Pancreas (tissue), 10 donors: ENCODE measurements around the gene PLSCR4. TPM values are rescaled to one million over a fixed set of nuclear protein-coding genes. Genes with fewer than 3 reads are reported as not detected.
A peak's percentile ranks its signal among the peaks of the same experiment; 100 is the strongest.

Source experiments
- ATAC-seq, 4 donors: fragments of 200-7000 bp; cut with Tn5 transposase; one replicate each; pipeline versions ENCODE4 v1.8.0 to v1.9.1; 2020; ENCODE audit warnings: mild to moderate bottlenecking in 4 of 4, moderate library complexity in 4 of 4
- DNase-seq, 6 donors: peaks; one replicate each; pipeline ENCODE4 v3.0.0-alpha.2; 2020
- FAIRE-seq: peaks from 2 replicates; lab custom pipeline; 2012; peaks lifted over from hg19 to GRCh38; lab: Jason Lieb, UNC
- H3K27ac ChIP-seq, 4 donors: fragments of 200-600 bp; sonication (generic); 1 replicate in 3 of 4; 2 replicates in 1 of 4; pipeline versions ENCODE4 v1.5.0 to v1.8.0; 2020
- H3K27me3 ChIP-seq, 4 donors: fragments of 200-600 bp; one replicate each; pipeline ENCODE4 v1.8.0; 2021
- H3K36me3 ChIP-seq, 3 donors: fragments of 200-600 bp; sonication (generic) in 1 of 3; one replicate each; pipeline versions ENCODE4 v1.5.0 to v1.8.0; 2020 to 2021
- H3K4me1 ChIP-seq, 3 donors: fragments of 200-600 bp; one replicate each; pipeline ENCODE4 v1.8.0; 2021
- H3K4me3 ChIP-seq, 4 donors: fragments of 200-600 bp; sonication (generic) in 2 of 4; one replicate each; pipeline versions ENCODE4 v1.5.0 to v1.8.0; 2020 to 2021
- H3K9me3 ChIP-seq, 4 donors: fragments of 200-600 bp; one replicate each; pipeline ENCODE4 v1.8.0; 2021
- CTCF ChIP-seq, 4 donors: fragments of 200-600 bp; sonication (generic) in 3 of 4; IDR thresholded peaks; one replicate each; pipeline versions ENCODE4 v1.5.0 to v1.8.0; 2021; ENCODE audit warnings: antibody characterized with exemption in 4 of 4
- WGBS, 2 donors: extraction: QIAGEN DNeasy Blood & Tissue Kit; methylation state at CpG; one replicate each; pipeline ENCODE4 v1.1.7; 2013; 5-methylcytosine and 5-hydroxymethylcytosine counted together
- intact Hi-C, 3 donors: fragments of 100-400 bp; cut with DNase I; formaldehyde crosslinking; loops; one replicate each; pipeline versions ENCODE4 v1.11.1 to v1.14.2; 2022
- polyA plus RNA-seq, 2 donors: library from polyadenylated mRNA; stranded (reverse); fragments of 200-250 nt; gene quantifications; one replicate each; pipeline ENCODE4 v1.2.3, GENCODE V29; 2013
- total RNA-seq, 6 donors: library from RNA; stranded (reverse); fragmentation: NEBNext Ultra II Directional in 4 of 6; extraction: Animal tissue kit (Norgen Biotek cat#: 25700) in 4 of 6; gene quantifications; one replicate each; pipeline versions ENCODE4 v1.2.1 to v1.2.4, GENCODE V29; 2021 to 2023
- donor health status: healthy with polysubstance abuse.
- donor health status: DM: no; HTN: no; CAD: no; lungs with moderate emphysema.
- donor health status: DM: no; HTN: no; CAD: no.
- donor health status: control.
- donor health status: control.
- donor health status: Bipolar disorder and iron deficiency.
- donor health status: DM: yes; HTN: yes; CAD: no.
- donor health status: DM: no; HTN: no; CAD: no.
- donor health status: DM: no; HTN: no; CAD: no.
- donor health status: DM: yes; HTN: yes; CAD: no.

The PLSCR4 gene
- total and polyA plus RNA-seq, 8 donors, result 5.6 to 28.2 (median 12.7) TPM

GRCh38 chr3:146279013-146279412 lies 28.1 kb upstream of the PLSCR4 start:
- Histone ChIP-seq H3K36me3 (no peaks in the 10 kb centered on the region), H3K4me1 (peaks cover 0 to 3% (median 0%) of the 10 kb centered on the region in 3 donors), H3K27ac (no peak overlapping the region), H3K4me3 (no peak overlapping the region), H3K9me3 (no peaks in the 10 kb centered on the region), H3K27me3 (no peaks in the 10 kb centered on the region)
- ATAC-seq, result no peak
- WGBS, 2 donors, result 85 to 88% methylated on average over 2 of the region's 2 CpGs
- TF ChIP-seq CTCF (IDR thresholded peaks at IDR 0.05), result no peak
- no peak for DNase-seq
- intact Hi-C loops, result no loop called here
- FAIRE-seq, result no peak

- FAIRE-seq, result no peak
- H3K4me3 ChIP-seq, result no peak overlapping the region
- WGBS, 2 donors, result 84 to 92% methylated on average over 2 of the region's 2 CpGs
These were observed 27.2 kb upstream of the PLSCR4 start for GRCh38 chr3:146277953-146278631.

GRCh38 chr3:146275476-146275875 lies 24.6 kb upstream of the PLSCR4 start:
- 88 to 92% methylated on average over 3 of the region's 3 CpGs for WGBS, 2 donors
- FAIRE-seq (no peak), ATAC-seq (no peak), DNase-seq (no peak)
- H3K27ac ChIP-seq, result peak overlapping the region in 1 of 4 donors; percentile 30
- peaks cover 0 to 3% (median 0%) of the 10 kb centered on the region in 3 donors for H3K4me1 ChIP-seq
- intact Hi-C loops, result no loop called here
- no peak for TF ChIP-seq CTCF (IDR thresholded peaks at IDR 0.05)
- H3K27me3 ChIP-seq, result no peaks in the 10 kb centered on the region
- no peaks in the 10 kb centered on the region for H3K9me3 ChIP-seq
- H3K4me3 ChIP-seq, result no peak overlapping the region
- no peaks in the 10 kb centered on the region for H3K36me3 ChIP-seq

More at GRCh38 chr3:146277953-146278631, 27.2 kb upstream of the PLSCR4 start:
- no peaks in the 10 kb centered on the region for H3K36me3 ChIP-seq
- intact Hi-C loops, result no loop called here
- TF ChIP-seq CTCF (IDR thresholded peaks at IDR 0.05), result no peak
- ATAC-seq, result peak in 3 of 4 donors; percentile 24 to 63 (median 32)
- H3K4me1 ChIP-seq, result peaks cover 0 to 3% (median 0%) of the 10 kb centered on the region in 3 donors
- no peak overlapping the region for H3K27ac ChIP-seq
- H3K27me3 ChIP-seq, result no peaks in the 10 kb centered on the region
- H3K9me3 ChIP-seq, result no peaks in the 10 kb centered on the region
- no peak for DNase-seq

GRCh38 chr3:146274833-146275232 lies 23.9 kb upstream of the PLSCR4 start:
- Histone ChIP-seq H3K9me3 (no peaks in the 10 kb centered on the region), H3K36me3 (no peaks in the 10 kb centered on the region), H3K4me1 (peaks cover 0 to 3% (median 0%) of the 10 kb centered on the region in 3 donors), H3K27me3 (no peaks in the 10 kb centered on the region), H3K27ac (peak overlapping the region in 1 of 4 donors; percentile 30), H3K4me3 (no peak overlapping the region)
- FAIRE-seq, result peak; percentile 84
- peak in 3 of 4 donors; percentile 28 to 40 (median 32) for ATAC-seq
- TF ChIP-seq CTCF (IDR thresholded peaks at IDR 0.05), result no peak
- whole genome bisulfite sequencing, 2 donors, result 69 to 82% methylated on average over 1 of the region's 1 CpG
- DNase-seq, result no peak
- intact Hi-C loops, result no loop called here
